ENCODE measurements around the gene EHD1. TPM values are rescaled to one million over a fixed set of nuclear protein-coding genes. Genes with fewer than 3 reads are reported as not detected.
A peak's percentile ranks its signal among the peaks of the same experiment; 100 is the strongest.

The EHD1 gene
- total and polyA plus RNA-seq, 2 of the 8 experiments (the other 6 are each of a cell fraction or from before 2014, with no cell fraction given): 31.5 to 42.9 TPM

DNA sequence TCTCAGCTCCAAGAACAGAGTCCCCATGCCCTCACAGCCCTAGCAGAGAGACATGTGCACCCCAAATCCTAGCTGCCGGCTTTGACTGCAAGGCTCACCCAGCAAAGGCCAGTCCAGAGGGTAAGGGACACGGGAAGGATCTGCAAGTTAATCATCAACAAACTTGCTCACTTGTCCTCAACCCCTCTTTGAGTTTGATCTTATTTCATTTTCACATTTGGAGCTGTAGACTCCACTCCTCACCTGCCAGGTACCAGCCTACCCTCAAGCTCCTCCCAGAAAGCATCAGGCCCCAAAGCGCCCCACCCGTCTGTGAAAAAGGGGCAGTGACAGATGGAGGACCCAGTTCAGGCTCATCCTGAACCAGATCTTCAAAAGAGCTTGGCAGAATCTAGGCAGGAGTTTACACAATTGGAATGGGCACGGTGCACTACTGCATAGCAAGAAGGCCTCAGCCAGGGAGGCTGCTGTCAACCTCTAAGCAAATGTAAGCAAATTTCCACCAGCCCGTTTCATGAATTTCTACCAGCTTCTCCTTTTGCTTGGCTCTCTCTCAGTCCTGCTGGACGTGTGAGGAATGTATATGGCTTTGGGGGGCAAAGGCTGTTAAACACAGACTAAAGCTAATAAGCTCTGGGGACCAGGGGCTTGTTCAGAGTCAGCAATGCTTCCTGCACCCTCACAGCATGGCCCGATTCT lies 5.5 kb downstream of the EHD1 start:
- CTCF ChIA-PET (ENCODE audit: partially characterized antibody): interaction anchor here (0.9 to 32.2 kb wide), 8 partner anchors 11 to 206 kb away, joined by 3 to 1058 read pairs (median 4); partner anchors contain the start of gene CDC42BPG
- no peaks in the 10 kb centered on the region; a peak in 1 of 8 replicates for H3K36me3 ChIP-seq (ENCODE audit: control insufficient read depth in 2 of 4, insufficient read depth in 4 of 4, low read length in 3 of 4)
- FAIRE-seq (no peak), DNase-seq (ENCODE audit: low read depth in 1 of 2, low spot score in 2 of 2) (no peak)
- H2AFZ ChIP-seq (ENCODE audit: low read length): no peak overlapping the region
- H3K56ac ChIP-seq (replicated peaks; ENCODE audit: insufficient read length, low read depth, low read length): no peak overlapping the region
- no peaks in the 10 kb centered on the region for H3K79me2 ChIP-seq (ENCODE audit: control insufficient read depth in 1 of 2, insufficient read depth in 2 of 2, low read length in 2 of 2)
- H2BK20ac ChIP-seq (ENCODE audit: low read length): no peak overlapping the region
- no peak overlapping the region for H2BK15ac ChIP-seq (ENCODE audit: low read length)
- no peak overlapping the region for H3K18ac ChIP-seq (ENCODE audit: extremely low read depth, low read length)
- POLR2A ChIA-PET (ENCODE audit: partially characterized antibody): interaction anchor here (24.6 kb wide), 1 partner anchor 15 kb away, joined by 408 read pairs; no protein-coding TSS in a partner anchor
- H4K91ac ChIP-seq (replicated peaks; ENCODE audit: insufficient read length, low read length): no peak overlapping the region
- peaks cover 0 to 3% of the 10 kb centered on the region in 2 experiments for H4K20me1 ChIP-seq (replicated peaks in 1 of 2; ENCODE audit: control insufficient read depth in 1 of 2, insufficient read depth in 2 of 2, low read length in 2 of 2)
- no peak overlapping the region for H3K23ac ChIP-seq (ENCODE audit: insufficient read length)
- no peak overlapping the region for H3K4me3 ChIP-seq (ENCODE audit: extremely low read depth in 1 of 4, insufficient read depth in 2 of 4, low read depth in 3 of 4, low read length in 4 of 4)
- H3K9me3 ChIP-seq (ENCODE audit: insufficient read depth in 2 of 2, low read depth in 1 of 2, low read length in 1 of 2): no peaks in the 10 kb centered on the region
- WGBS, 2 experiments (ENCODE audit: extremely low coverage in 1 of 2, insufficient coverage in 1 of 2, insufficient read length in 1 of 2, insufficient replicate concordance in 2 of 2, low coverage in 1 of 2, low lambda C conversion rate in 2 of 2, missing lambda C conversion rate in 1 of 2): 90% methylated on average over 8 of the region's 8 CpGs; no CpG with 5 or more reads in 1 of the 2 experiments
- no peak overlapping the region for H2BK12ac ChIP-seq (ENCODE audit: low read depth, low read length)
- H3K4me2 ChIP-seq (ENCODE audit: insufficient read depth in 1 of 2, low read depth in 2 of 2, low read length in 2 of 2): no peak overlapping the region
- H2BK5ac ChIP-seq (ENCODE audit: low read depth, low read length): no peak overlapping the region
- H2BK120ac ChIP-seq (replicated peaks; ENCODE audit: low read depth, low read length): no peak overlapping the region
- H3K4ac ChIP-seq (replicated peaks; ENCODE audit: insufficient read length, low read depth, low read length): no peak overlapping the region
- no peak overlapping the region for H3K14ac ChIP-seq (ENCODE audit: insufficient read length)
- peak overlapping the region; percentile 22; the same call in 1 of the 2 replicates for H4K8ac ChIP-seq (ENCODE audit: extremely low read depth, insufficient read depth, low read length)
- no peak overlapping the region for H4K5ac ChIP-seq (ENCODE audit: insufficient read length, low read depth, low read length)
- H3K4me1 ChIP-seq (replicated peaks in 1 of 4; ENCODE audit: control insufficient read depth in 3 of 4, insufficient read depth in 4 of 4, low read length in 3 of 4): peaks cover 0 to 17% (median 10%) of the 10 kb centered on the region in 4 experiments; a peak in 6 of 7 replicates
- H2AK5ac ChIP-seq (ENCODE audit: low read depth, low read length): no peak overlapping the region
- no peak overlapping the region for H3K9ac ChIP-seq (replicated peaks in 1 of 4; ENCODE audit: extremely low read depth in 1 of 4, low read depth in 3 of 4, low read length in 3 of 4)
- peaks cover 0 to 6% (median 2%) of the 10 kb centered on the region in 4 experiments; a peak in 3 of 7 replicates for H3K27me3 ChIP-seq (replicated peaks in 1 of 4; ENCODE audit: control insufficient read depth in 3 of 4, extremely low read depth in 1 of 4, insufficient read depth in 3 of 4, low read length in 3 of 4)
- H3K27ac ChIP-seq (ENCODE audit: low read depth, low read length): no peak overlapping the region
- no peaks in the 10 kb centered on the region for H3K79me1 ChIP-seq (ENCODE audit: low read depth, low read length)
- H3K23me2 ChIP-seq (ENCODE audit: low read depth, low read length): peaks cover 6% of the 10 kb centered on the region; the same call in 1 of the 2 replicates
- TF ChIP-seq POLR2AphosphoS5 (IDR thresholded peaks at IDR 0.05; ENCODE audit: low read depth, low read length) (no peak), RBBP5 (IDR thresholded peaks at IDR 0.05; ENCODE audit: borderline replicate concordance, low read depth, low read length) (no peak), SIX5 (IDR thresholded peaks at IDR 0.05; ENCODE audit: low read depth, low read length) (no peak), TAF7 (optimal IDR thresholded peaks at IDR 0.05; ENCODE audit: borderline replicate concordance, low read depth, low read length) (no peak), KDM1A (IDR thresholded peaks at IDR 0.05; ENCODE audit: borderline replicate concordance, low read length) (no peak), CBX8 (IDR thresholded peaks at IDR 0.05; ENCODE audit: borderline replicate concordance, low read depth, low read length) (no peak), POLR2A (IDR thresholded peaks at IDR 0.05; ENCODE audit: control extremely low read depth in 1 of 2, low read depth in 2 of 2, low read length in 2 of 2) (no peak), RAD21 (IDR thresholded peaks at IDR 0.05 in 1 of 2, conservative IDR thresholded peaks at IDR 0.05 in 1 of 2; ENCODE audit: low read depth in 2 of 2, low read length in 2 of 2) (no peak), MAFK (IDR thresholded peaks at IDR 0.05; ENCODE audit: low read depth, low read length) (no peak)
- TF ChIP-seq, protein P1, sequence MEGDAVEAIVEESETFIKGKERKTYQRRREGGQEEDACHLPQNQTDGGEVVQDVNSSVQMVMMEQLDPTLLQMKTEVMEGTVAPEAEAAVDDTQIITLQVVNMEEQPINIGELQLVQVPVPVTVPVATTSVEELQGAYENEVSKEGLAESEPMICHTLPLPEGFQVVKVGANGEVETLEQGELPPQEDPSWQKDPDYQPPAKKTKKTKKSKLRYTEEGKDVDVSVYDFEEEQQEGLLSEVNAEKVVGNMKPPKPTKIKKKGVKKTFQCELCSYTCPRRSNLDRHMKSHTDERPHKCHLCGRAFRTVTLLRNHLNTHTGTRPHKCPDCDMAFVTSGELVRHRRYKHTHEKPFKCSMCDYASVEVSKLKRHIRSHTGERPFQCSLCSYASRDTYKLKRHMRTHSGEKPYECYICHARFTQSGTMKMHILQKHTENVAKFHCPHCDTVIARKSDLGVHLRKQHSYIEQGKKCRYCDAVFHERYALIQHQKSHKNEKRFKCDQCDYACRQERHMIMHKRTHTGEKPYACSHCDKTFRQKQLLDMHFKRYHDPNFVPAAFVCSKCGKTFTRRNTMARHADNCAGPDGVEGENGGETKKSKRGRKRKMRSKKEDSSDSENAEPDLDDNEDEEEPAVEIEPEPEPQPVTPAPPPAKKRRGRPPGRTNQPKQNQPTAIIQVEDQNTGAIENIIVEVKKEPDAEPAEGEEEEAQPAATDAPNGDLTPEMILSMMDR (IDR thresholded peaks at IDR 0.05; ENCODE audit: control extremely low read depth in 1 of 3, insufficient read depth in 1 of 3, low read depth in 1 of 3, low read length in 3 of 3): no peak
